GM18511 (cell line): ENCODE data around the gene SDK1.

ENCODE experiments used
- ATAC-seq: cut with Tn5 transposase; IDR thresholded peaks from one replicate; pipeline ENCODE4 v1.9.1; 2021; ENCODE audit warnings: mild to moderate bottlenecking, moderate library complexity; ENCODE audit not compliant: unreplicated experiment

The SDK1 gene

GRCh38 chr7:4179688-4180380, 878.8 kb downstream of the SDK1 start:
- no peak for ATAC-seq

DNA sequence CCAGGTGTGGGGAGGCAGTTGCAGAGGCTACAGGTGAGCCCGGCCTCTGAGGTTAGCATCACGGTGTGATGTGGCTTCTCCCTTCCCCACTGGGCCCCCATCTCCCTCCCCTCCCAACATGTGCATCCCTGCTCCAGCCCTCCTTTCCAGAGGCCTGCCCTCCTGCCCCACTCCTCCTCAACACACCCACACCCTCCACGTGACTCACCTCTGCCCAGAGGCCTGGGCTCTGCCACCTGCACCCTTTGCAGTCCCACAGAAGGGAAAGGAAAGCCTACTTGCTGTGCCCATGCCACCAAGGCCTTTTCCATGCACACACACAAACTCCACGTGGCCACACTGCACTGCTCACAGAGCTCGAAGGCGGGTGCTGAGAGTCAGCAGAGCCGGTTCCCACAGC, 880.4 kb downstream of the SDK1 start:
- no peak for ATAC-seq

DNA sequence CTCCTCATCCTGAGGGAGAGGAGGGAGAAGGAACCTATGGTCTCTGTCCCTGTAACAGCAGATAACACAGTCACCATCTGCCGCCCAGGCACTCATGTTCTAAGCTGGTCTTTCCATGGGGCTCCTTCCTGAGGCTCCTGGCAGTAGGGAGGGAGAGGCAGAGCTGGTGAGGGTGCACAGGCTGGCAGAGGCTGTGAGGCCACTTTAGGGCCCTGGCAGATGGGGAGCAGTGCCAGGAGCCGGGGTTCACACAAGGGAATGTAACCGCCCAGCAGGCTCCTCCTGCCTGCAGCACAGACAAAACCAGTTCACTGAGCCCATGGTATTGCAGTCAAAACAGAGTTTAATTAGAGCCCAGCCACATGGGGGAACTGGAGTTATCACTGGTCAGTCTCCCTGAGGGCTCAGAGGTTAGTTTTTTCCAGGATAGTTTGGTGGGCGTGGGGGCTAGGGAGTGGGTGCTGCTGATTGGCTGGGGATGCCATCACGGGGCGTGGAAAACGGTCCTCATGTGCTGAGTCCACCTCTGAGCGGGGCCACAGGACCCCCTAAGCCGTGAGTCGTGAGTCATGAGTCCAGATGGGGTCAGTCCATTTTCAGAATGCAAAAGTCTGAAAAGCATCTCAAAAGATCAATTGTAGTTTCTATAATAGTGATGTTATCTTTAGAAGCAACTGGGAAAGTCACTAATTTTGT, 881.7 kb downstream of the SDK1 start:
- no peak for ATAC-seq

- no peak for ATAC-seq
Observed at GRCh38 chr7:4184653-4185052, 883.6 kb downstream of the SDK1 start.

GRCh38 chr7:4185136-4185535, 884.1 kb downstream of the SDK1 start:
- ATAC-seq = no peak

GRCh38 chr7:4185721-4186512, 884.9 kb downstream of the SDK1 start:
- ATAC-seq = no peak

- ATAC-seq = no peak
Observed at GRCh38 chr7:4186513-4186780, 885.4 kb downstream of the SDK1 start.

GRCh38 chr7:4188651-4189050, 887.6 kb downstream of the SDK1 start:
- no peak for ATAC-seq

- ATAC-seq = no peak
Observed at GRCh38 chr7:4189131-4189570, 888.1 kb downstream of the SDK1 start.

DNA sequence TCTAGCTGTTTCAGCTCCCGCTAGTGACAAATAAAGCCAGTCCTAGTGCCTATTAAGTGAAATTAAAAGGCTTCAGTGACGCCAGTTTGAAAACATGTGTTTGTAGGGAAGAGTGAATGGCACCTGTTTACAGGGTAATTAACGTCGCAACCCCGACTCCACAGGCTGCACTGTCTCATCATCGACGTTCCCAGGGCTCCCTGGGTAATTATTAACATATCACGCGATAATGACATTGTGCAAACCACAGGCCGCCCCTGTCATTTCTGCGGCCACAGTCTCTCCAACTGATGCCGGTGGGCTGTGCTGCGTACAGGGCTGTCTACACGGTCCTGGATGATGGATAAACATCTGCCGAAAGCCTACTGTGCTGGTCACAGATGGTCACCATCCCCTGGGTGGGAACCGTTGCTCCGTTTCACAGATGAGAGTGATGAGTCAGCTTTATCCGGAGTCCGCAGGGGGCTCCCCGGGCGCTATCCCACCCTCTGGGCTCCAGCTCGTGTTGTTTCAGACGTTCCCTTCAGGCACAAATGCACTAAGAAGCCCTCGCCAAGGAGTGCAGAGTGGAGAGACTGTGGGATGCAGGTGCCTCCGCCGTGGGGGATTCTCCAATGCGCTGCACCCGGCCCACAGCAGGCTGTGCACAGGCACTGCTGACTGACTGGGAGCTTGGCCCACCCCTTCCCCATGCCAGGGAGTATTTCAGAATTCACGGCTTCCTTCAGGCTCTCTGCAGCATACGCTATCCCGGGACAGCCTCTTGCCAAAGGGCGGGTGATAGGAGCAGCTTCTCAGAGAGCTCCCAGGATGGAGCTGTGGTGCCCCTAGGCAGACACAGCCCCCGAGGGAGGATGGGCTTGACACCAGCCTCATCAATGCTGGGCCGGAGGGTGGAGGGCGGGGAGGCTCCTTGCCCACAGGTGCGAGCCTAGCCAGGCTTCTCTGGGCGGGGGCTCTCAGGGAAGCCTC, 889.2 kb downstream of the SDK1 start:
- ATAC-seq = no peak

DNA sequence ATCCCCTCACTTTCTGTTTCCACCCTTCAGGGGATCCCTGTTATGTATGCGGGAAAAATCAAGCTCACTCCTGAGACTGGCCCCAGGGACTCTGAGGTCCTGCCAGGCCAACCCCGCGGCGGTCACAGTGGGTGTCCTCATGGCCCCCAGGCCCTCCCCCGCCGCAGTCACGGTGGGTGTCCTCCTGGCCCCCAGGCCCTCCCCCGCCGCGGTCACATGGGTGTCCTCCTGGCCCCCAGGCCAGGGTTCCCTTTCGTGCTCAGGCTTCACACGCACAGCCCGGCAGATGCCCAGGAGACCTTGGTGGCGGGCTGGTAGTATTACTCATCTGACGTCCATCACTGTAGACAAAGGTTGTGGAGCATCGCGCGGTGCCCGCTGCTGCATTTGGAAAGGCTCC, 890.0 kb downstream of the SDK1 start:
- no peak for ATAC-seq

DNA sequence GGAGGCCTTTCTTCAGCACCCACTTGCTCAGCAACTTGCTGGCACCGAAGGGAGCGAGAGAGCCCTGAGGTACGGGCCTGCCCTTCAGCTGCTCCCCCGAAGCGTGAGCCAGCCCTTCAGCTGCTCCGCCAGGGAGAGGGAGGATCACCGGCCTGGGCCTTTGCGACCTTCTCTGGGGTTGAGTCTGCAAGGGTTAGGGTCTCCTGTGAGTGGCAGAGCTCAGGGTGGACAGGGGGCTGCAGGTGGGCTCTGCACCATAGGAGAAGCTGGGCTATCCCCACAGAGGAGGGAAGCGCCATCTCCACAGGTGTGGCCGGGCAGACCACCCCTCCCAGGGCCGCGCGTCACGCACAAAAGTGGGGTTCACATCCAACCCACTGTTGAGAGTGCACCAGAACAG, 890.5 kb downstream of the SDK1 start:
- ATAC-seq = no peak

DNA sequence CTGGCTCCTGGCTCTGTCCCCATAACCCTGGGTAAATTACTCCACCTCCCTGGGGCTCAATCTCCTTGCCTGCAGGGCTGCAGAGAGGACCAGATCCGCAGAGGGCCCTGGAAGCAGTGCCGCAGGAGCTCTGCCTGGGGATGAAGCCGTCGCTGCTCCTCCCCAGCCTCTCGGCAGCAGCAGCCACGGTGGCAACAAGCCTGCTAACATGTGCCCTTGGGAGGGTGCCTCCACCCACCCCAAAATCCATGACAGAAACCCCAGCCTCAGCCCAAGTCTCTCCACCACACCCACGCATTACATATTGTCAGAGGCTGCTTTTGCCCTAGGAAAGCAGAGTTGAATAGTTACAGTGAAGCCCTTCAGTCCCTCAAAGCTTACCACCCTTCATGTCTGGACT, 894.6 kb downstream of the SDK1 start:
- ATAC-seq = no peak

DNA sequence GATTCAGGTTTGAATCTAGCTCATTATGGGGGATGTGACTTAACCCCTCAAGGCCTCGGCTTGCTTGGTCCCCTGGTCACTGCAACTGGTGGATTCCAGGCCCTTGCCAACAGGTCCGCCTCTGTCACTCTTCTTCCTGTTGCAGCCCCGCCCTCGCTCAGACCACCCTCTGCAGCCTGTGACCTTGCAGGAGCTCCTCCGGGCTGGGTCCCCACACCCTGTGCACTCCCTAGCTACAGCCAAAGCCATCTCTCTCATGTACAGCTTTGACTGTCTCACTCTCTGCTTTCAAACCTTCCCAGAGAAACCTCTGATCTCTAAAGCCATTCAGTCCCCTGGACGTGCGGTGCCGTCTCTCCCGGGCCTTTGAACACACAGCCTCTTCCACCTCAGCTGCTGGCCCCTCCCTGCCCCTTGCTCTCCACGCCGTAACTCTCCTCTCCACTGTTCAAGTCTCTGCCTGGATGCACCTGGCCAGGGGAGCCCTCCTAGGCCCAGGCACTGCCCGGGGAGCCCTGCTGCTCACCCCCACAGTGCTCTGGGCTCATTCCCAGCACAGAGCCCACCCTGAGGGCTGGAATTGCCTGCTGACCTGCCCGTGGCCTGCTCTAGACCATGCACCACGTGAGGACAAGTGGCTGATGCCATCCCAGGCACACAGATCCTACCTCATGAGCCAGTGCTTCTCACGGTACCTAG, 895.2 kb downstream of the SDK1 start:
- ATAC-seq = no peak

GRCh38 chr7:4198301-4198700, 897.2 kb downstream of the SDK1 start:
- no peak for ATAC-seq

GRCh38 chr7:4200546-4201094, 899.6 kb downstream of the SDK1 start:
- no peak for ATAC-seq

- ATAC-seq = no peak
Observed at GRCh38 chr7:4201566-4201965, 900.5 kb downstream of the SDK1 start.

GRCh38 chr7:4202154-4202736, 901.2 kb downstream of the SDK1 start:
- ATAC-seq = no peak

- no peak for ATAC-seq
Observed at GRCh38 chr7:4202954-4203353, 901.9 kb downstream of the SDK1 start.
